HG03196 (cell line): ENCODE measurements around the gene DNASE1L1.

ENCODE experiments used
- ATAC-seq: cut with Tn5 transposase; IDR thresholded peaks from one replicate; pipeline ENCODE4 v1.9.1; 2021; ENCODE audit not compliant: unreplicated experiment

The DNASE1L1 gene

GRCh38 chrX:154369449-154370299 lies 39.4 kb downstream of the DNASE1L1 start:
- ATAC-seq = no peak

DNA sequence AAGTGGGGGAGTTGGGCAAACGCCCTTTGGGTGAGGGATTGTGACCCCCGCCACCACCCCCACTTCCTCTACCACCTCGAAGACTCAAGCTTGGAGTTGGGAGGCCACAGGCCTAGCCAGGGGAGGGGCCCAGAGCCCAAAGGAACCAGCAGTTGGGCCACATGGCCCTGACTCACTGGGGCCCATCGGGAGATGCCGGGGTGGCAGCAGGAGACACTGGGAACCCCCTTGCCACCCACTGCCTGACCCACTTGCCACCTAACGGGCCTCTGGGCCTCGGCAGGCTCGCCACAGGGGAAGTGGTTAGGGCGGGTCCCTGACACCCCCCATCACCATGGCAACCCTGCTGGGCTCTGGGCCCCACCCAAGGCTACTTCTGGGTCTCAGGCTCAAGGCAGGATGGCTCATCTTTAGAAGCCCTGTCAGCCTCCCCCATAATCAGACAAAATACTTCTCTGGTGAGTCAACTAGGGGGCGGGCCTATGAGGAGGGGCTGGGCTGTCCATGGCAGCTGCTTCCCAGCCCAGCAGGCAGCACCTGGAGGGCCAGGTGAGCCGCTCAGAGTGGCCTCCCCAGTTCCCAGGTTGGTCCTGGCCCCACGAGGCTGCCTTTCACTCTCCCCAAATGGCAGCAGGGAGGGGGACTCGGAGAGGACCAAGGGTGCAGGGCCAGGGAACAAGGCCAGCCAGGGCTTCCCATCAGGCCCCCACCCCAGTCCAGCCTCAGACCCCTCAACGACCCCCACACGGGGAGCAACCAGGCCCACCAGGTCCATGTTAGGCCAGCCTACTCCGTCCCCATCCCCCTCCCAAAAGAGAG lies 40.2 kb downstream of the DNASE1L1 start:
- ATAC-seq = peak; percentile 31

GRCh38 chrX:154367474-154368308 lies 41.4 kb downstream of the DNASE1L1 start:
- no peak for ATAC-seq

- no peak for ATAC-seq
These were observed 42.4 kb downstream of the DNASE1L1 start for GRCh38 chrX:154366666-154367055.

GRCh38 chrX:154365997-154366665 lies 42.9 kb downstream of the DNASE1L1 start:
- no peak for ATAC-seq

DNA sequence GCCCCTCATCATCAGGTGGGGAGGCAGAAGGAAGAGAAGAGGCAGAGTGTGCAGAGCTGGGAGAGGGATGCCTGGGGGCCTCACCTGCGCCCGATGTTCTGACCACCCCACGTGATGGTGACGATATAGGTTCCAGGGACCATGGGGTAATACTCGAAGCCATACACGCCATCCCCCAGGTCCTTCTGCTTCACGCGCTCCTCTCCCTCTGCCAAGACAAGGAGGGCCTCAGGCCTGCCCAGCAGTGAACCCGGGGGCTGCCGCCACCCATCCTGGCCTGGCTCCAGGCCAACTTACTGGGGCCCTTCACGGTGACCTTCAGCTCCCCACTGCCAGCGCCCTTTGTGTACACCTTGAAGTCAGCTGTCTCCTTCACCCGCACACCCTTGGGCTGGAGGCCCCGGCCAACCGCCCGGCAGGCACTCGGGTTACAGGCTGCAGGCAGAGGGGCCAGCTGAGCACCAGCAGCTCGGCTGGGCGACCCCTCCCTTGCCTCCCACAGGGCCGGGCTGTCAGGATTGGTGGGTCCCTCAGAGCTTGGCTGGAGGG lies 43.9 kb downstream of the DNASE1L1 start:
- no peak for ATAC-seq

GRCh38 chrX:154363706-154364439 lies 45.2 kb downstream of the DNASE1L1 start:
- no peak for ATAC-seq

DNA sequence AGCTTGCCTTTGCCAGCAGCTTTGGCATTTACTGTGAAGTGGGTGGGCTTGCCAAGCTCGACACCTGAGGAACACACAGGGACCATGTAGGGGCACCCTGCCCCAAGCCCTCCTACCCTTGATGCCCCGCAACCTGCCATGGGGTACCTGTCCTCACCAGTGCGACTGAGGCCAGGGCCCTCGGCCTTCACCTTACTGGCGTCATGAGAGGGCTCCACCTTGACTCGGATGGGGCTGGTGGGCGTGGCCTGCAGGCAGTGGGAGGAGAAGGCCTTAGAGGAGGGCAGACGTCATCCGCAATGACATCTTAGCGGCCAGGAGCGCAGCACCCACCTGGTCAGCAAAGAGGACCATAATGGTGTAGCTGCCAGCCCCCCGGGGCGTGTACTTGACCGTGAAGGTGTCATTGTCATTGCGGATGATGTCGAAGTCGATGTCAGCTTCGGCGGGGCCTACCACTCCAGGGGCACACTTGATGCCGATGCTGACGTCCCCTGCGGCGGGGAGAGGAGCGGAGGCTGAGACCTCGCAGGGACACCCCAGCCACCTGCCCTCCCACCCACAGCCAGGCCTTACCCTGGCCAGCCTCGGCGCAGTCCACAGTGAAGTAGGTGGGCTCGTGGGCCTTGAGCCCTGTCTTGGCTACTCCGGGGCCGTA lies 46.8 kb downstream of the DNASE1L1 start:
- no peak for ATAC-seq

DNA sequence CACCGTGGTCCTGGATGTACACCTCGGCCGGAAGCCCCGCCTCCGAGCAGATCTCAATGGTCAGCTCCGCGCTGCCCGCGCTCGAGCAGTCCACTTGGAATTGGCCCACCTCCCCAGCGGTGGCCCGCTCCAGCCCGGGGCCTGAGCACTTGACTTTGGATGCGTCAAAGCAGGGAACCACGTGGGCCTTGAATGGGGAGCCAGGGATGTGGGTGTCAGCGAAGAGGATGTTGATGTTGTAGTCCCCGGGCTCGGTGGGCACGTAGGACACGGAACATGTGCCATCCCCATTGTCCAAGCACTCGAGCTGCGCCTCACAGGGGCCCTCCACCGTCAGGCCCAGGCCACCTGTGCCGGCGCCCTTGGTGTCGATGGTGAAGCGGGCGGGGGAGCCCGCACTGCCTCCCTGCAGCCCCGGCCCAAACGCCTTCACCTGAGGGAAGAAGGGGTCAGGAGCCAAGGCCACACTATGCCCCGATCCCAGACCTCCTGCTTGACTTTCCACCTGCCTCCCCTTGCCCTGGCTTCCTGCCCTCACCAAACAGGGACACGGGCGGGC lies 48.8 kb downstream of the DNASE1L1 start:
- no peak for ATAC-seq

DNA sequence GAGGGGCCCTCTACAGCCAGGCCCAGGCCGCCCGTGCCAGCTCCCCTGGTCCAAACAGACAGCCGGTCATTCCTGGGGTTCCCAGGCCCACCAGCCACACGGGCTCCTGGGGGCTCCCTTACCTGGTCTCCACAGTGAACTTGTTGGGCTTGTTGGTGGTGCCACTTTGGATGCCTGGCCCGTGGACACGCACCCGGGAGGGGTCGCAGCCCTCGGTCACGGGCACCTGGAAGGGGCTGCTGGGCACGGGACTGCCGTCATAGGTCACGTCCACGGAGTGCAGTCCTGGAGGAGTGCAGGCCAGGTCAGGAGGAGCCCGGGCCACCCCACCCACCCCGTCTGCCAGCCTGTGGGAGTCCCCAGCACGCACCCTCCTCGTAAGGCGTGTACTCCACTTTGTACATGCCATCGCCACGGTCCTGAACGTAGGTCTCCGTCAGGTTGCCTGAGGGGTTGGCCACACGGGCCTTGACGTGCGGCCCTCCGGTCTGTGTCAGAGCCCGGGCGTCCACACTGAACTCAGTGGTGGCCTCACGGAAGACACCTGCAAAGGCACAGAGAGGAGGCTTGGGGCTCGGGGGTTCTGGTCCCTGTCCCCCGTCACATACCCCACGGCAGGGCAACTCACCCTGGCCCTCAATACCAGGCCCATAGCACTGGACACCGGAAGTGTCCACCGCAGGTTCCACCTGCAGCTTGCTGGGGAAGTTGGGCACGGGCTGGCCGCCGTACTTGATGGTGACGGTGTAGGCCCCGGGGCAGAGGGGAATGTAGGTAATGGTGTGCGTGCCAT lies 49.5 kb downstream of the DNASE1L1 start:
- no peak for ATAC-seq

- no peak for ATAC-seq
These were observed 50.2 kb downstream of the DNASE1L1 start for GRCh38 chrX:154358829-154359228.

DNA sequence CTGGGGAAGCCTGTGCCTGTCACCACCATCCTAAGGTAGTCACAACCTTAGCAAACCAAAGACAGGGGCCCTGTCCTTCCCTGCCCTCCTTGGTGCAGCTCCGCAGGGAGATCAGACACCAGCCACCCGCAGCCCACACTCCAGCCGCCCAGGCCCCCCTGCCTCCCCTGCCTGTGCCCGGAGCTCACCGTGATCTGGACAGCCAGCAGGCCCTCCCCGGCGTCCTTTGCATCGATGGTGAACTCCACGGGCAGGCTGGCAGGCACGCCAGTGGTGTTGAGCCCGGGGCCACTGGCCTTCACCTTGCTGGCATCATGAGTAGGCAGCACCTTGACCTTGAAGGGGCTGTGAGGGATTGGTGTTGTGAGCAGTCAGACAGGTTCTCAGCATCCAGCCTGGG lies 51.0 kb downstream of the DNASE1L1 start:
- ATAC-seq = no peak

DNA sequence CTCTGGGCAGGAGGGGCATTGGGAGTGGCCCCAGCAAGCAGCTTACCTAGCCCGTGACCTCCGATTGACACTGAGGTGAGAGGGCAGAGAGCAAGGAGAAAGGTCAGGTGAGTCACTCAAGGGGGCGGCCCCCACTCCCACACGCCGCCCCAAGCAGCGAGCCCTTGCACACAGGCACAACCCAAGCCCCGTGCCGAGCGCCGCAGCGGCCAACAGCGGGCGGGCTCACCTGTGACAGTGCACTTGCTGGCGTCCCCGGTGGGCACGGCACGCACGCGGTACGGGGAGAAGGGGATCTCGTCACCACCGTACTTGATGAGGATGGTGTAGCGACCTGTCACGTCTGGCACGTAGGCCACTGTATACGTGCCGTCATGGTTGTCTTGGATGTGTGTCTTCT lies 51.8 kb downstream of the DNASE1L1 start:
- ATAC-seq = no peak

DNA sequence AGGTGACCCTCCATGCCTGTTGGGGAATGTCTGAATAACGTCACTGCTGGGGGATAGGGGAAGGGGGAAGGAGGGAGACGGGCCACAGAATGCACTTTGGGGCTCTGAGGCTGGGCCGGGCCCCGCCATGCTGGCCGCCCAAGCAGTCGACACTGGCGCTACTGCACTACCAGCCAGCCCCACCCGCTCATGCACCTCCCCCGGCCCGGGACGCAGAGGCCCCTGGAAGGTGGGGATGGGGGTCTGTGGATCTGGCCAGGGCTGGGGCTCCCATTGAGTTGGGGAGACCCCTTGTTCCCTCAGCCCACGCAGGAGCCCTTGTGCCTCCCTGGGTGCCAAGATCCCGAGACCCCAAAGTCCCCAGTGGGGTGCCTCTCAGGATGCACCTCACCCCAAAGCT lies 52.5 kb downstream of the DNASE1L1 start:
- no peak for ATAC-seq

- no peak for ATAC-seq
These were observed 53.3 kb downstream of the DNASE1L1 start for GRCh38 chrX:154355776-154356140.

DNA sequence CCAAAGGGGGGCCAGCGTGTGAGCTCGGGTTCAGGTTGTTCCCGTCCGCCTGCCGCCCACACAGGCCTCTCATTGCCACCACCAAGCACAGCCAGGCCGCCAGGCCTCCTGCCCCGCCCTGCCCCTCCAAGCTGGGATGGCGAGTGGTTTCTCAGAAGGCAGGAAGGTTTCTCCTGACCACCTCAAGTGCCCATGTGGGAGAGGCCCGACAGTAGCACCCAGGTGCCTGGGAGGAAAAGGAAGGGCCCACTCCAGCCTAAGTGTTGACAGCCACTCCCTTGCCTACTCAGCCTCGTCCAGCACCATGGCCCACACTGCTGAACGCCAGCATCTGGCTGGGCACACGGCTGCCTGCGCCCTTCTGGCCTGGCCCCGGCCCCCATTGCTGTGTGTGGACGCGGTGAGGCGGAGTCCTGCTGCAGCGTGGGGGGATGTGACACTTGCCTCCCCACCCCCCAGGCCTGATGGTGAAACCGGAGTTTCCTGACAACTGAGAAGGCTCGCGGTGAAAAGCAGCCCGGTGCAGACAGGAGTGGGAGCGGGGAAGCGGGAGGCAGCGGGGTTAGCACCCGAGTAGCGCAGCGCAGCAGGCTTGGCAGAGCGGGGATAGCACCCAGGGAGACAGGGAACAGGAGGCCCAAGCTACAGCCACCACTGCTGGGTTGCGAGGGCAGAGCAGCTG lies 53.8 kb downstream of the DNASE1L1 start:
- no peak for ATAC-seq

- no peak for ATAC-seq
These were observed 54.5 kb downstream of the DNASE1L1 start for GRCh38 chrX:154354516-154354915.

- ATAC-seq = no peak
These were observed 55.0 kb downstream of the DNASE1L1 start for GRCh38 chrX:154354013-154354412.
